ENCODE results near the gene VSX2. TPM values are rescaled to one million over a fixed set of nuclear protein-coding genes. Genes with fewer than 3 reads are reported as not detected.

The VSX2 gene
- polyA plus RNA-seq, 3 donors = 0.08 to 0.09 TPM; not detected in 1

GRCh38 chr14:74302152-74302628 is 62.9 kb downstream of the VSX2 start:
- DNase-seq = peak; percentile 52

- DNase-seq = peak; percentile 93
These were observed 63.7 kb downstream of the VSX2 start, which contains the start of gene ABCD4 for GRCh38 chr14:74302634-74303569. Gene ABCD4 (minus strand): TSS chr14:74302934. CDS start chr14:74302912, 22 bp downstream.

- DNase-seq = no peak
These were observed 69.4 kb downstream of the VSX2 start for GRCh38 chr14:74308695-74309094.

GRCh38 chr14:74309125-74310022 is 70.1 kb downstream of the VSX2 start:
- DNase-seq = no peak

GRCh38 chr14:74312161-74312560 is 72.9 kb downstream of the VSX2 start:
- no peak for DNase-seq

Other genes with a start within 250 kb of the VSX2 start
- gene ENTPD5, start 220.2 kb upstream of the VSX2 start, polyA plus RNA-seq (ENCODE audit: insufficient read length in 3 of 3) = 10 to 100 TPM; 50.3 to 72.1 (median 69.6) TPM
- gene BBOF1, start 220.1 kb upstream of the VSX2 start, polyA plus RNA-seq (ENCODE audit: insufficient read length in 3 of 3) = 10 to 100 TPM; 14.4 to 21.4 (median 19.9) TPM
- gene ALDH6A1, start 155.0 kb upstream of the VSX2 start, polyA plus RNA-seq (ENCODE audit: insufficient read length in 3 of 3) = 100 to 1,000 TPM in 2 of 3 donors, 10 to 100 TPM in 1; 93.8 to 130 (median 122) TPM
- 10 to 100 TPM; 15.1 to 18.4 (median 17.3) TPM for gene LIN52, start 154.5 kb upstream of the VSX2 start, polyA plus RNA-seq (ENCODE audit: insufficient read length in 3 of 3)
- gene ABCD4, start 63.5 kb downstream of the VSX2 start, polyA plus RNA-seq (ENCODE audit: insufficient read length in 3 of 3) = 100 to 1,000 TPM; 101 to 149 (median 143) TPM
- under 1 TPM in 1 of 3 donors, not detected in 2; 0.06 TPM for gene VRTN, start 109.0 kb downstream of the VSX2 start, polyA plus RNA-seq (ENCODE audit: insufficient read length in 3 of 3)
- gene SYNDIG1L, start 186.8 kb downstream of the VSX2 start, polyA plus RNA-seq (ENCODE audit: insufficient read length in 3 of 3) = under 1 TPM; 0.23 to 0.31 (median 0.30) TPM

Measured in renal pelvis (tissue), 4 donors.